Measurements from ENCODE around the gene MYH10. TPM values are rescaled to one million over a fixed set of nuclear protein-coding genes. Genes with fewer than 3 reads are reported as not detected.

Gene MYH10
- total RNA-seq, 1 donor from 2014 or later = 270 TPM

DNA sequence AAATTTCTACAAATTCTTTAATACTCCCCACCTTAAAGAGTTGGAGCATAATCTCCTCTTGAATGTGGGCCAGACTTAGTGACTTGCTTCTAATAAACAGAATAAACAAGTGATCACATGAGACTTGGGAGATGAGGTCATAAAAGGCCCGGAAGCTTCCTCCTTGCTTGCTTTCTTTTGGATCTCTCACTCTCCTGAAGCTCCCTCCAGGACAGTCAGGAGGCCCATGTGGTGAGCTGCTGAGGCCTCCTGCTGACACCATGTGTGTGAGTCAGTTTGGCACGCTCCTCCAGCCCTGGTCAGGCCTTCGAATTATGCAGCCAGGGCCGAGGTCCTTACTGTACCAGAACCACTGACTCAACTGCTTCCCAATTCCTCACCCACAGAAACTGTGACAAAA is 141.6 kb downstream of the MYH10 start:
- H3K27ac Mint-ChIP-seq (ENCODE audit: unreplicated experiment) = peak overlapping the region; percentile 88
- no peaks in the 10 kb centered on the region for H3K27me3 Mint-ChIP-seq (ENCODE audit: low read depth)
- no peak overlapping the region for H3K4me3 Mint-ChIP-seq
- peaks cover 6% of the 10 kb centered on the region for H3K9me3 Mint-ChIP-seq
- H3K4me1 Mint-ChIP-seq = no peaks in the 10 kb centered on the region
- H3K36me3 Mint-ChIP-seq (ENCODE audit: low read depth) = peaks cover 49% of the 10 kb centered on the region
- TF ChIP-seq, protein P1, sequence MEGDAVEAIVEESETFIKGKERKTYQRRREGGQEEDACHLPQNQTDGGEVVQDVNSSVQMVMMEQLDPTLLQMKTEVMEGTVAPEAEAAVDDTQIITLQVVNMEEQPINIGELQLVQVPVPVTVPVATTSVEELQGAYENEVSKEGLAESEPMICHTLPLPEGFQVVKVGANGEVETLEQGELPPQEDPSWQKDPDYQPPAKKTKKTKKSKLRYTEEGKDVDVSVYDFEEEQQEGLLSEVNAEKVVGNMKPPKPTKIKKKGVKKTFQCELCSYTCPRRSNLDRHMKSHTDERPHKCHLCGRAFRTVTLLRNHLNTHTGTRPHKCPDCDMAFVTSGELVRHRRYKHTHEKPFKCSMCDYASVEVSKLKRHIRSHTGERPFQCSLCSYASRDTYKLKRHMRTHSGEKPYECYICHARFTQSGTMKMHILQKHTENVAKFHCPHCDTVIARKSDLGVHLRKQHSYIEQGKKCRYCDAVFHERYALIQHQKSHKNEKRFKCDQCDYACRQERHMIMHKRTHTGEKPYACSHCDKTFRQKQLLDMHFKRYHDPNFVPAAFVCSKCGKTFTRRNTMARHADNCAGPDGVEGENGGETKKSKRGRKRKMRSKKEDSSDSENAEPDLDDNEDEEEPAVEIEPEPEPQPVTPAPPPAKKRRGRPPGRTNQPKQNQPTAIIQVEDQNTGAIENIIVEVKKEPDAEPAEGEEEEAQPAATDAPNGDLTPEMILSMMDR (conservative IDR thresholded peaks at IDR 0.05) = no peak
- DNase-seq (ENCODE audit: low read depth, low spot score) = no peak

- Mint-ChIP-seq H3K27me3 (ENCODE audit: low read depth) (no peaks in the 10 kb centered on the region), H3K4me1 (no peaks in the 10 kb centered on the region)
- DNase-seq (ENCODE audit: low read depth, low spot score) = no peak
These were observed 142.0 kb downstream of the MYH10 start for GRCh38 chr17:8488491-8488890.

DNA sequence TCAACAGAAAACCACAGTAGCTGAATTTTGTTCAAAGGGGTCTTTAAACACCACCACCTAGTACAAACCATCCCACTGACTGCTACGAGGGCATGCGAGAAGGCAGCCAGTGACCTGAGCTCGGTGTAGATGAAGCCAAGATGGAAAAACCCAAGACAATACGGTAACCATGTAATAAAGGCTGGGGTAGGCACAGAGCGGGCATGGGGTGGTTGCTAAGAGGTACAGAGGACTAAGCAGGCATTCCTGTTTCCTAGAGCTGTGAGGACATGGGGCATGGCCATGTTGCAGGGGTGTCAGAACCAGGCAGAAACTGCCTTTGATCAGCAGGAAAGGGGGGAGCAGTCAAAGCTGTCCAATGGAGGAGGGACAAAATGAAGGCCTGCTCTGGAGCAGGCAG is 142.8 kb downstream of the MYH10 start:
- no peaks in the 10 kb centered on the region for H3K4me1 Mint-ChIP-seq
- TF ChIP-seq, protein P1 (conservative IDR thresholded peaks at IDR 0.05) = no peak
- DNase-seq (ENCODE audit: low read depth, low spot score) = no peak
- H3K36me3 Mint-ChIP-seq (ENCODE audit: low read depth) = peaks cover 57% of the 10 kb centered on the region
- no peak overlapping the region for H3K4me3 Mint-ChIP-seq
- no peaks in the 10 kb centered on the region for H3K27me3 Mint-ChIP-seq (ENCODE audit: low read depth)
- H3K9me3 Mint-ChIP-seq = peaks cover 6% of the 10 kb centered on the region
- no peak overlapping the region for H3K27ac Mint-ChIP-seq (ENCODE audit: unreplicated experiment)

More at GRCh38 chr17:8488491-8488890, 142.0 kb downstream of the MYH10 start:
- TF ChIP-seq, protein P1 (conservative IDR thresholded peaks at IDR 0.05) = no peak
- peaks cover 52% of the 10 kb centered on the region for H3K36me3 Mint-ChIP-seq (ENCODE audit: low read depth)
- H3K9me3 Mint-ChIP-seq = peaks cover 6% of the 10 kb centered on the region
- no peak overlapping the region for H3K27ac Mint-ChIP-seq (ENCODE audit: unreplicated experiment)
- no peak overlapping the region for H3K4me3 Mint-ChIP-seq

DNA sequence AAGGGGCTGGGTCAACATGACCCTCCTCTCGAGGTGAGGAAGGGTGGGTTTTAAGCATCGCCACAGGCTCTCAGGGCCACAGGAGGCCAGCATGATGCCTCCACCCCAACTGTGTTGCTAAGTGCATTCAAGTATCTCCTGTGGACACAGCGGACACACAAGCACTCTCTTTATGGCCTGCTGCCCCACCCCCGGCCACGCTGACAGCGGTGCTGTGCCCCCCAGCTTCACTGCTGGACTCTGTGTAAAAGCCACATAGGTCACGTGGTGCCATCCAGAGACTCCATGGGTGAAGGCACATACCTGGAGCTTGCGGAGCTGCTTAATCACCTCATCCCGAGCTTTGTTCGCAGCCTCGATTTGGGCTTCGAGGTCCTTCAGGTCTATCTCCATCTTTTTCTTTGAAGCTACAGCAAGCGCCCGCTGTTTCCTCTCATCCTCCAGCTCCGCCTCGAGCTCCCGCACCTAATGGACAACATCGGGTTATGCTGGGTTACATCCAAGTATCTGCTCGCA is 143.3 kb downstream of the MYH10 start:
- H3K9me3 Mint-ChIP-seq = peaks cover 6% of the 10 kb centered on the region
- DNase-seq (ENCODE audit: low read depth, low spot score) = no peak

DNA sequence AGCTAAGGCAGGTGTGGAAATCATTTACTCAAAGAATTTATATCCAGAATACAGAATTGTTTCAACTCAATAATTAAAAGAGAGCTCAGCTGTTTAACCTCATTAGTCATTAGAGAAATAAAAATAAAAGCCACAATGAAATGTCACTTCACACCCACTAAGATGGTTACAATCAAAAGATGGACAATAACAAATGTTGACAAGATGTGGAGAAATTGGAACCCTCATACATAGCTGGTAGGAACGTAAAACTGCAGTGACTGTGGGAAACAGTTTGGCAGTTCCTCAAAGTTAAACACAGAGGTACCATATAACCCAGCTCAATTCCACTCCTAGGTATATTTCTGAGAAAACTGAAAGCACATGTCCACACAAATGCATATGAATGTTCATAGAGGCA is 145.0 kb downstream of the MYH10 start:
- TF ChIP-seq, protein P1 (conservative IDR thresholded peaks at IDR 0.05) = no peak
- Mint-ChIP-seq H3K4me3 (no peak overlapping the region), H3K4me1 (no peaks in the 10 kb centered on the region), H3K9me3 (peaks cover 6% of the 10 kb centered on the region), H3K27me3 (ENCODE audit: low read depth) (no peaks in the 10 kb centered on the region), H3K36me3 (ENCODE audit: low read depth) (peaks cover 49% of the 10 kb centered on the region), H3K27ac (ENCODE audit: unreplicated experiment) (no peak overlapping the region)
- no peak for DNase-seq (ENCODE audit: low read depth, low spot score)

More for the DNA sequence above, 143.3 kb downstream of the MYH10 start:
- H3K36me3 Mint-ChIP-seq (ENCODE audit: low read depth) = peaks cover 57% of the 10 kb centered on the region
- no peaks in the 10 kb centered on the region for H3K27me3 Mint-ChIP-seq (ENCODE audit: low read depth)
- H3K27ac Mint-ChIP-seq (ENCODE audit: unreplicated experiment) = no peak overlapping the region
- TF ChIP-seq, protein P1 (conservative IDR thresholded peaks at IDR 0.05) = no peak
- no peak overlapping the region for H3K4me3 Mint-ChIP-seq
- H3K4me1 Mint-ChIP-seq = no peaks in the 10 kb centered on the region
